ENCODE measurements around the gene C11orf24. TPM values are rescaled to one million over a fixed set of nuclear protein-coding genes. Genes with fewer than 3 reads are reported as not detected.

The C11orf24 gene
- polyA plus RNA-seq, 3 donors = 9.5 to 21.8 (median 12.6) TPM

DNA sequence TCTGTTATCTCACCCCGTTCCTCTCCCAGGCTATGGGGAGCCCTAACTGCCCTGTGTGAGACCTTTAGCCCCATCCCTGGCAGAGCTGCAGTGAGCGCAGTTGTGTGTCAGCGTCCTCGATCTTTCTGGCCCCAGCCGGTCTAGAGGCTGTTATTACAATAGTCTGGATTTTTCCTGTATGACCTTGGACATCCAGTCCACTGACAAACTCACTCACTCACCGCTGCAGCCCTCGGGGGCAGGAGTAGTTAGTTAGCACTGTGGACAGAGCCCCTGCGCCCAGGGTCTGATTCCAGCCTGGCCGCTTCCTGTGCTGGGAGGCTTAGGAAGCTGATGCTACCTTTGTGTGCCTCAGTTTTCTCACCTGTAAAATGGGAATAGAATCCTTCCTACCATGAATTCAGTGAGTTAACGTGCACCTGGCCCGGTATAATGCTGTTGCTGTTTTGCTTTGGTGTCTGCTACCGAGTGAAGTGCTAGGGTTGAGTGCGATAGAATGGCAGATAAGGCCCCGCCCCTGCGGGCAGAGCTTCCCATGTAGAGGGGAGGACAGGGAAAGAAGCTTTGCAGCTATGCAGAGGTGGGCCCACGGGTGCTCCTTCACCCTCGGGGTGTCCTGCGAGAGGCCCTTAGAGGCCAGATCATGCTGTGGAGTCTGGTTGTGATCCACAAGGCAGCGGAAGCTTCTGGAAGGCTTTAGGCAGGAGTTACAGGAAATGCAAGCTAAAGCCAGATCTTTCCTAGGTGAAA is 43.6 kb upstream of the C11orf24 start:
- Mint-ChIP-seq H3K27me3 (ENCODE audit: low read depth in 3 of 3) (peaks cover 49 to 63% (median 51%) of the 10 kb centered on the region in 3 donors), H3K36me3 (peaks cover 5 to 16% of the 10 kb centered on the region in 2 donors), H3K4me1 (peaks cover 31% of the 10 kb centered on the region), H3K27ac (no peak overlapping the region), H3K4me3 (peak overlapping the region in 1 of 2 donors; percentile 46), H3K9me3 (peaks cover 0 to 16% (median 5%) of the 10 kb centered on the region in 7 donors)
- peaks cover 19 to 40% of the 10 kb centered on the region in 2 donors for H3K27me3 ChIP-seq (ENCODE audit: control insufficient read depth in 2 of 2, insufficient read depth in 2 of 2, low read length in 2 of 2)
- H3K9ac ChIP-seq (ENCODE audit: insufficient read depth, low read length, poor library complexity, severe bottlenecking) = no peak overlapping the region
- H3K27ac ChIP-seq (ENCODE audit: low read depth in 1 of 2, low read length in 2 of 2) = no peak overlapping the region
- no peaks in the 10 kb centered on the region for H3K79me2 ChIP-seq (ENCODE audit: insufficient read depth, low read length)
- H3K4me2 ChIP-seq (replicated peaks; ENCODE audit: extremely low read depth, low read length, poor library complexity, severe bottlenecking) = no peak overlapping the region
- intact Hi-C loops (cut with micrococcal nuclease) = no loop called here
- TF ChIP-seq, protein P1, sequence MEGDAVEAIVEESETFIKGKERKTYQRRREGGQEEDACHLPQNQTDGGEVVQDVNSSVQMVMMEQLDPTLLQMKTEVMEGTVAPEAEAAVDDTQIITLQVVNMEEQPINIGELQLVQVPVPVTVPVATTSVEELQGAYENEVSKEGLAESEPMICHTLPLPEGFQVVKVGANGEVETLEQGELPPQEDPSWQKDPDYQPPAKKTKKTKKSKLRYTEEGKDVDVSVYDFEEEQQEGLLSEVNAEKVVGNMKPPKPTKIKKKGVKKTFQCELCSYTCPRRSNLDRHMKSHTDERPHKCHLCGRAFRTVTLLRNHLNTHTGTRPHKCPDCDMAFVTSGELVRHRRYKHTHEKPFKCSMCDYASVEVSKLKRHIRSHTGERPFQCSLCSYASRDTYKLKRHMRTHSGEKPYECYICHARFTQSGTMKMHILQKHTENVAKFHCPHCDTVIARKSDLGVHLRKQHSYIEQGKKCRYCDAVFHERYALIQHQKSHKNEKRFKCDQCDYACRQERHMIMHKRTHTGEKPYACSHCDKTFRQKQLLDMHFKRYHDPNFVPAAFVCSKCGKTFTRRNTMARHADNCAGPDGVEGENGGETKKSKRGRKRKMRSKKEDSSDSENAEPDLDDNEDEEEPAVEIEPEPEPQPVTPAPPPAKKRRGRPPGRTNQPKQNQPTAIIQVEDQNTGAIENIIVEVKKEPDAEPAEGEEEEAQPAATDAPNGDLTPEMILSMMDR (IDR thresholded peaks at IDR 0.05) = no peak
- H3K9me3 ChIP-seq (replicated peaks in 1 of 2; ENCODE audit: control insufficient read depth in 1 of 2, insufficient read depth in 1 of 2, low read length in 2 of 2) = no peaks in the 10 kb centered on the region
- H3K36me3 ChIP-seq (replicated peaks in 1 of 2; ENCODE audit: control insufficient read depth in 1 of 2, insufficient read depth in 2 of 2, low read length in 2 of 2) = no peaks in the 10 kb centered on the region
- DNase-seq = no peak
- no peak overlapping the region for H3K4me3 ChIP-seq (replicated peaks in 1 of 3; ENCODE audit: low read depth in 2 of 3, low read length in 3 of 3)
- WGBS (ENCODE audit: insufficient coverage) = 83% methylated on average over 8 of the region's 19 CpGs
- no peak overlapping the region for H2AFZ ChIP-seq (ENCODE audit: insufficient read depth, low read depth, low read length, poor library complexity, severe bottlenecking)
- no peaks in the 10 kb centered on the region for H4K20me1 ChIP-seq (ENCODE audit: insufficient read depth, low read length)
- peaks cover 15 to 19% of the 10 kb centered on the region in 2 donors for H3K4me1 ChIP-seq (ENCODE audit: control insufficient read depth in 1 of 2, insufficient read depth in 2 of 2, low read length in 2 of 2)

DNA sequence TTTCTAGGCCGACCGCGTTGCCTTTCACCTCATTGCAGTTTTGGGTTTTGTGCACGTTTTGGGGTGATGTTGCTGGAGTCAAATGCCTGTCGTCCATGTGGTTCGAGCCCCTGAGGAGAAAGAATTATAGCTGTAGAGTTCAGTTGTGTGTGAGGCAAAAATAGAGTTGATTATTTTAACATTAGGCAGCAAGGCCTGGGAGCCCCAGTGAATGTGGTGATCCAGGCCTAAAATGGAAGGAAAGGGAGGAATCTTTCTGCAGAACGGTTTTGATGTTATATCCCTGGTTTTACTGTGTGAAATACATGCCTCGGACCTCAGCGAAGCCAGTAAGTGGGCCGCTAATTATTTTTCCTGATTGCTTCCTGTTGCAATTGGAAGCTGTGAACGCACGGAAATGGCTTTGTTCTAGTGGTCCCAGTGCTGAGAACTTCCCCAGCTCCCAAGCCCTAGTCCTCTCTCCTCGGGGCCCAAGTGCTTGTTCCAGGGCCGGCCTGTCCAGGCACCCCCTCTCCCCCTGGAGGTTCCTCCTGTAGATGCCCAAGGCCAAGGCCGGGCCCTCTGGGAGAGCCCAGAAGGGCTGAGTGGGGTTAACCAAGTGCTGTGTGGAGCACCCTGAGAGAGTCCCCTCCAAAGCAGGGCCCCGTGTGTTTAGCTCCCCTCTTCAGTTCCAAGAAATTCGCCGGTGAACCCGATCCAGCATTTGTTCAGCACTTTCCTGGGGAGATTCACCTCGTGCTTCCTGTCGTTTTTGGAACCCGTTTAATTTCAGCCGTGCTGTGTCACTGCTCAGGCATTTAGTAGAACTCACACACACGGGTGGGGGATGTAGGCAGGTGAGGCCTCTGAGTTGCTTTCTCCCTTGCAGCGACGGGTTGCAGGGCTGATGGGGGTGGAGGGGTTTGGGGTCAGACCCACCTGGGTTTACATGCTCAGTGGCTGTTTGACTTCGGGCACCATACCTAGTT is 42.7 kb upstream of the C11orf24 start:
- peak overlapping the region; percentile 86 for H3K4me2 ChIP-seq (replicated peaks; ENCODE audit: extremely low read depth, low read length, poor library complexity, severe bottlenecking)
- TF ChIP-seq, protein P1 (IDR thresholded peaks at IDR 0.05) = no peak
- Mint-ChIP-seq H3K4me3 (peak overlapping the region in 1 of 2 donors; percentile 92), H3K9me3 (peaks cover 0 to 16% (median 5%) of the 10 kb centered on the region in 7 donors), H3K36me3 (peaks cover 5 to 18% of the 10 kb centered on the region in 2 donors), H3K27ac (peak overlapping the region in 1 of 7 donors; percentile 66), H3K27me3 (ENCODE audit: low read depth in 3 of 3) (peaks cover 49 to 66% (median 57%) of the 10 kb centered on the region in 3 donors), H3K4me1 (peaks cover 31% of the 10 kb centered on the region)
- peak overlapping the region in 1 of 3 experiments; percentile 73 for H3K4me3 ChIP-seq (replicated peaks in 1 of 3; ENCODE audit: low read depth in 2 of 3, low read length in 3 of 3)
- DNase-seq = no peak
- H3K27me3 ChIP-seq (ENCODE audit: control insufficient read depth in 2 of 2, insufficient read depth in 2 of 2, low read length in 2 of 2) = peaks cover 19 to 40% of the 10 kb centered on the region in 2 donors
- H3K9ac ChIP-seq (ENCODE audit: insufficient read depth, low read length, poor library complexity, severe bottlenecking) = no peak overlapping the region
- peak overlapping the region; percentile 72 for H2AFZ ChIP-seq (ENCODE audit: insufficient read depth, low read depth, low read length, poor library complexity, severe bottlenecking)
- WGBS (ENCODE audit: insufficient coverage) = 10% methylated on average over 24 of the region's 27 CpGs
- H3K36me3 ChIP-seq (replicated peaks in 1 of 2; ENCODE audit: control insufficient read depth in 1 of 2, insufficient read depth in 2 of 2, low read length in 2 of 2) = no peaks in the 10 kb centered on the region
- intact Hi-C loops (cut with micrococcal nuclease) = no loop called here
- no peaks in the 10 kb centered on the region for H3K9me3 ChIP-seq (replicated peaks in 1 of 2; ENCODE audit: control insufficient read depth in 1 of 2, insufficient read depth in 1 of 2, low read length in 2 of 2)
- no peak overlapping the region for H3K27ac ChIP-seq (ENCODE audit: low read depth in 1 of 2, low read length in 2 of 2)
- no peaks in the 10 kb centered on the region for H3K79me2 ChIP-seq (ENCODE audit: insufficient read depth, low read length)
- peaks cover 15 to 19% of the 10 kb centered on the region in 2 donors for H3K4me1 ChIP-seq (ENCODE audit: control insufficient read depth in 1 of 2, insufficient read depth in 2 of 2, low read length in 2 of 2)
- no peaks in the 10 kb centered on the region for H4K20me1 ChIP-seq (ENCODE audit: insufficient read depth, low read length)

Measured in CD14-positive monocyte (primary cell).